8988T (cell line): ENCODE measurements around the gene ABHD2.
"Not testable (repeated sequence)": the region's sequence is repeated elsewhere in the genome, so short reads cannot be mapped to it uniquely, and the experiment has no call there.

Experiments
- DNase-seq: peaks from one replicate; pipeline ENCODE4 v3.0.0; 2011

The ABHD2 gene

DNA sequence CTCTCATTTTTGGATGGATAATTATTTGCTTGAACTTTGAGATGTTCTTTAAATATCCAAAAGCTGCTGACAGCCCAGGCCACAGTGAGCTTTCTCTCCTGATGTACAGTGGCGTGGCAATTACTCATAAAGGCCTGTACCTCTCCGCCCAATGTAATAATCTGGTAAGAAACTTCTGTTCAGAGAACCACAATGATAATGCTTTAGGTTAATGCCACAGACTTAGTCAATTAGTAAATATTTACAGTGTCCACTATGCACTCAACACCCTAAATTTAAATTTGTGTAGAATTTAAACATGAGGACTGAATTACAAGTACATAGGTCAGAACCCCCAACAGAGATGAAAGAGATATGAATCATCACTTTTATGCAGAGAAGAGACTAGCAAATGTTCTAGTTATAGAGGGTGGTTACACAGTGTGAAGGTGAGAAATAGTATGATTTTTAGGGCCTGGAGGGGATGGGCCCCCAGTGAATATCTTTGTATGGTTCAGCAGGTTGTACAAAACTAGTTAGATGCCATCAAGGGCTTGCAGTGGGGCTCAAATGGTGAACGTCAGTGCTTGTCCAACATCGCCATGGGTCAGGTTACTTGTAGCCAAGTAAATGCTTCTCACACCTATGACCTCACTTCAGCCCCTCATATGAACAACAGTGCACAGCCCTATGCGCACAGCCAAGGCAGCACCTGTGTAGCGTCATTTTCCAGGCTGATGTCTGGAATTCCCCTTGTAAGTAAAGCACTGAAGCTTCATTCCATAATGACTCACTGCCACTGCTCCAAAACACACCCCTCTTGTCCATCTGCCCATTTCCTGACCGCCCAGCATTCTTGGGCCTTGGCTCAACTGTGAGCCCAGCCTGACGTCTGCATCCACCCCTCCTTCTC is 13.3 kb downstream of the ABHD2 start:
- DNase-seq: peak; percentile 33

DNA sequence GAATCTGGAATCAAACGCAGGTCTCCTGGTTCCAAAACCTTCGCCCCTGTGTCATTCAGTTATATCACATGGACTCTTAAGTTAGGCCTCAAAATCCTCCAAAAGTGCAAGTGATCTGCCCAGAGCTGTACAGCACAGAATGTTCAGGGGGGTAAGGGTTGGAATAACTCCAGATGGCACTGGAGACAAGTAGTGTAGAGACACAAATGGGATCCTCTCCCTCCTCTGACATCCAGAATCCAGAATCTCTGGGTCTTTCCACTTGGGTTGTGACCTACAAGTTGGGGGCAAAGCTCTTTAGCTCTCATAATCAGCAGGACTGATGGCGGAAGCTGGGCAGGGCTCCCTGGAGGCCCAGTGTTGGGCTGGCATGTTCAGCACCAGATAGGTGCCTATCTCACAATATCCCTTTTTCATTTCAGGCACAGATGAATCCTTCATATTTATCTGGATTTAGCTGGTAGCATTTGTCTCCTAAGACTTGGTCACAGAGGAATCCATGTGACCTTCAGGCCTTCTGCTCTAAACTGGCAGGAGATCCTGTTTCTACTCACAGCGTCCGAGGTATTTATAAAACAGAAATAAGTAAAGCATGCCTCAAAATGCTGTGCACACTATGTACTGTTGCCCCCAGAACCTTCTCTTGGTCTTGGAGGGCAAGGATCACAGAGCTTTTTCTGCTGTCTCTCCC is 15.4 kb downstream of the ABHD2 start:
- DNase-seq: no peak

GRCh38 chr15:89104172-89104564 is 15.9 kb downstream of the ABHD2 start:
- DNase-seq: no peak

GRCh38 chr15:89105147-89105546 is 16.9 kb downstream of the ABHD2 start:
- DNase-seq: no peak

GRCh38 chr15:89106200-89106599 is 17.9 kb downstream of the ABHD2 start:
- DNase-seq: no peak

DNA sequence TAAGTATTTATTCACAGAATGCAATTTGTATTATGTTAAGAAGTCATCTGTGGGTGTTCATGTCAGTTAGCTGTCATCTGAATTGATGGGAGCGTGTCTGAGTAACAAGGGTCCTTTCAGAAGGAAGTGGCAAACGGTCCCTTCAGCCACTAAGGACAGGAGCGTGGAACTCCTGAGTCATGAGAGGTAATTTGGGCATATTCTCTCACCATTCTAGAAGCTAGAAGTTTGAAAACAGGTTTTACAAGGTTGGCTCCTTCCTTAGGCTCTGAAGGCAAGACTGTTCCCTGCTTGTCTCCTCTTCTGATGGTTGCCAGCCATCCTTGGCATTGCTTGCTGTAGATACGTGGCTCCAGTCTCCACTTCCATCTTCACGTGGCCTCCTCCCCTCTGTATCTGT is 19.7 kb downstream of the ABHD2 start:
- no peak for DNase-seq

GRCh38 chr15:89108835-89109234 is 20.6 kb downstream of the ABHD2 start:
- DNase-seq: no peak

DNA sequence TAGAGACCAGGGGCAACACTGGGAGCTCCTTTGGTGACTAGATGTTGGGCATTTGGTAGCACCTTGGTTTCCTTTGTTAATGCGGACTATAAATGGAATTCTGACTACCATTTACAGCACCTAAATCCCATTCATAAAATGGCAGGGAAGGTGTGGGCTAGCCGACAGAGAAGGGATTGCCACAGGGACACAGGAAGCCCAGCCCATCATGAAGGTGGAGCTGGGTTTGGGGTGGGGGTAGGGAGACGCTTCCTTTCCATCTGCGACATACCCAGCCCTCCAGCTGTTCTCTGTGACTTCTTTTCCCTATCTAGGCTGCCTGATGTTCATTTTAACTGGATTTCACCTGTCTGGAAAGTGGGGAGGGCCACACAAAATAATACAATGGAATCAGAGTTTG is 21.0 kb downstream of the ABHD2 start:
- DNase-seq: no peak

DNA sequence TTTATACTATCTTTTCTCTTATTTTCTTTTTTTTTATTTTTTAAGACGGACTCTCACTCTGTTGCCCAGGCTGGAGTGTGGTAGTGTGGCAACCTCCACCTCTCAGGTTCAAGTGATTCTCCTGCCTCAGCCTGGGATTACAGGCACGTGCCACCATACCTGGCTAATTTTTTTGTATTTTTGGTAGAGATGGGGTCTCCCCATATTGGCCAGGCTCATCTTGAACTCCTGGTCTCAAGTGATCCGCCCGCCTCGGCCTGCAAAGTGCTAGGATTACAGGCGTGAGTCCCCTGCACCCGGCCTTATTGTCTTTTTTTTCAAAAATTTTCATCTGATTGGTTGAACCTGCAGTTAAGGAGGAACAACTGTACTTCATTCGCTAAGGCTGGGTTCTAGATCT is 21.8 kb downstream of the ABHD2 start:
- no peak for DNase-seq

GRCh38 chr15:89111352-89111751 is 23.1 kb downstream of the ABHD2 start:
- DNase-seq: no peak

GRCh38 chr15:89111961-89112340 is 23.7 kb downstream of the ABHD2 start:
- DNase-seq: no peak

- DNase-seq: no peak
Measured at GRCh38 chr15:89112341-89112971, 24.2 kb downstream of the ABHD2 start.

- DNase-seq: no peak
Measured at GRCh38 chr15:89113296-89114024, 25.2 kb downstream of the ABHD2 start.

GRCh38 chr15:89114990-89115389 is 26.7 kb downstream of the ABHD2 start:
- DNase-seq: no peak

DNA sequence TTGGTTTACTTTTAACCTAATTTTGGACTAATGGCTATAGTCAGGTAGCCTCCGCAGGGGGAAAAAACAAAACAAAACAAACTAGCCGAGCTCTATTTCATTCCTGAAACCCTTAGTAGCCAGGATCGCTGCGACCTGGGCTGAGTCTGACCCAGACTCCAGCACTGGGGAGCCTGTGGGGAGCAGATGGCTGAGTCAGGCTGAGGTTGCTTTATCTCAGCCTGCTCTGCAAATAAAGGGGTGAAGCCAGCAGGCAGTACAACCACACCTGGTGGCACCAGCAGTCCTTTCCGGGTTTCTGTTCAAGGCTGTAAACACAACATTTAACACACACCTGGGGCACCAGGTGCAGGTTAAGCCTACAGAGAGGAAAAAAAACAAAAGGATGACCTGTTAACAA is 27.3 kb downstream of the ABHD2 start:
- DNase-seq: no peak

DNA sequence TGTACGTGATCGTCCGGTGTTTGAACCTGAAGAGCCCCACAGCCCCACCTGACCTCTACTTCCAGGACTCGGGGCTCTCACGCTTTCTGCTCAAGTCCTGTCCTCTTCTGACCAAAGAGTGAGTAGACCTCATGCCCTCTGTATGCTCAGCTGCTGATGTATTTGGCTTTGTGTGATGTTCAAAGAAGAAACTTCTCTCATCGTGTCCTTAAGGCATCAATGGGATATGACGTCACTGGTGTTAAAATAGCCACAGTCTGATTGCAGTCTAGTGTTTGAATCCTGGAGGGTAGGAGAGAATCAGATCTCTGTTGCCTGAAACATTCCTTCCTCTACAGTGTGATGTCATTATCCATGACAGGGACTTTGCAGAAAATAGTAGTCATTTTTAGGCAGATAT is 28.1 kb downstream of the ABHD2 start:
- DNase-seq: no peak

- DNase-seq: no peak
Measured at GRCh38 chr15:89117790-89118189, 29.5 kb downstream of the ABHD2 start.

GRCh38 chr15:89118481-89118989 is 30.3 kb downstream of the ABHD2 start:
- DNase-seq: no peak

- no peak for DNase-seq
Measured at GRCh38 chr15:89119489-89120478, 31.5 kb downstream of the ABHD2 start.

- not testable (repeated sequence) for DNase-seq
Measured at GRCh38 chr15:89120479-89121000, 32.3 kb downstream of the ABHD2 start.

GRCh38 chr15:89121414-89121813 is 33.2 kb downstream of the ABHD2 start:
- DNase-seq: no peak
